CD4-positive, alpha-beta T cell treated with Interleukin-17A for 4 hours (primary cell): Measurements from ENCODE around the gene PSAPL1.

Experiments
- DNase-seq: peaks from one replicate; pipeline ENCODE4 v3.0.0-alpha.2; 2020; ENCODE audit warnings: mixed read lengths

The PSAPL1 gene

DNA sequence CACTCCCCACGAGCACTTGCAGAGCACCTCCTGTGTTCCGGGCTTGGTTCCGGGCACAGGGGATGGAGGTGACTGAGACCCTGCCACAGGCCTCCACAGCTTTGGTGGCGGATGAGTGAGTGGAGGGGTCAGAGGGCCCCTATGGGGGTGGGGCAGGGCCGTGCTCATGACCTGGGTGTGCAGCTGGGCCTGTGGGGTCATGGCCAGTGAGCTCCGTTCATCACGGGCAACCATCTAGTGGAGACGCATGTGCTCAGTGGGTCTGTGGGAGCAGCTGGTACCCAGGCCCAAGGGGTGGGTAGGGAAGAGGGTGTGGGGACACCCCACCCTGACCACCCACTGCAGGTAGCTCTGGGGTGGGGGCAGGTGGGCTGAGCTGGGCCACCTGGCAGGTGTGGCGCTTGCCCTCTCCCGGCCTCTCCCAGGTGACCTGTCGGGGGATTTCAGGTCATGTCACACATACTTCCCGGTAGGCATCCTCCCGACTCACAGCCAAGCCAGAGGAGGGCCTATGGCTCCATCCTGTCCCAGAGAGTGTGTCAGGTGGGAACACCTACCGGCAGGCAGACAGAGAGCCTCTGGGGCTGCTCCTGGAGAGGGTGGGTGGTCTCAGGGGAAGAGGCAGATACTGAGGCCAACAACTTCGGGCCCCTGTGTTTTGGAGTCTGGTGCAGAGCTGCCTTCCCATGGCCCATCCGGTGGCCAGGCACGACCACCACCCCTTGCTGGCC, 3.6 kb downstream of the PSAPL1 start:
- no peak for DNase-seq

DNA sequence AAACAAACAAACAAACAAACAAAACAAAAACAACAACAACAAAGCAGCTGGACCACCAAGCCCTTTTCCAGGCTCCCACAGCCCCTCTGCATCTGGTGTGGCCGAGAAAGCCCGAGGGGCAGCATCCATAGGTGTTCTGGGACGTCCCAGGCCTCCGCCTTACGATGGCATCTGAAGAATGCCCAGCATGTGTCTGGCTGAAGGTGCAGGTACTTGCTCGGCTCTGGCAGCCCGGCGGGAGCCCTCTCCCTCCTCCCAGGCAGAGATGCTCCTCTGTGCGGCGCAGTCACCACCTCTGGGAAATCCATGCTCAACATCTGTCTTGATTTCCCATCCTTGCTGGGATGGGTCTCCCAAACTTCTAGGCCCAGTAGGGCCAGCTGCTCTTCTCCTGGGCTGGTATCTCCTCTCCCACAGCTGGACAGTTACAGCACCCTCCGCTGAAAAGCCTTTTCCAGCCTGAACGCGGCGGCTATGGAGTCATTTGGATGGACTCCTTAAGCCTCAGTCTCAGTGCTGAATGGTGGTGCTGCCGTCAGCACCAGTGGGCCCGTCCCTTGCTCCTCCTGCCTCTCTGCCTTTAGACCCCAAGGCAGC, 4.3 kb downstream of the PSAPL1 start:
- no peak for DNase-seq

DNA sequence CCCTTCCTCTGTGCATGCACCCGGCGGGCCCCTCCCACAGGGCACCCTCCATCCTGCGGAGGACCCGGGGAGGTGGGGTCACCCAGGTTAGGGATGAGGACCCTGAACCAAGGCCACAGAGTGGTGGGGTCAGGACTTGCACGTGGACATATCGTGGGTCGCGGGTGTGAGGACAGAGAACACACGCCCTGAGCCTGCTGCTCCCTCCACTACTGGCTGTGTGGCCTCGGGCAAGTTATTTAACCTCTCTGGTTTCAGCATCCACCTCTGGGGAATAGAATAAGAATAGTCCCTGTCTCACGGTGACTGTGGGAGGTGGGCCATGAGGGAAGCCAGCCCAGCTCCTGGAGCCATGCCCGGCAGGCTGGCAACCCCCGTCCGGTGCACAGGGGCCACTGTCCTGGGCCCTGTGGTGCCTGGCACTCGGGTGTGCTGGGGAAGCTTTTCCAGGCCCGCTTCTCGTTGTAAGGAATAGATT, 5.1 kb downstream of the PSAPL1 start:
- no peak for DNase-seq

DNA sequence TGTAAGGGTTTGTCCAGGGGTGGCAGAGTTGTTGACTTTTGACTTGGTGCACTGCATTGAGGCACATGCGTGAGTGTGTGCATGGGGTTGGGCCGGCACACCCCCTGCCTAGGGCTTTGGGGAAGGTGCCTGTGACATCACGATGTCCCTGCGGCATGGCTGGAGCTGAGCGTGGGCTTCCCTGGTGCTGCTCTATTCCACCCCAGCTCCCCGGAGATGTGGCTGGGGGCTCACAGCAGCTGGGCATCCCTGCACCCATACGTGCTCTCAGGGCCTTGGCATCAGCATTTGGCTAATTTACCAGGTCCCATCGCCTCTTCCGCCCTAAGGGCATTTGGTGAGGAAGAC, 5.7 kb downstream of the PSAPL1 start:
- DNase-seq: no peak

DNA sequence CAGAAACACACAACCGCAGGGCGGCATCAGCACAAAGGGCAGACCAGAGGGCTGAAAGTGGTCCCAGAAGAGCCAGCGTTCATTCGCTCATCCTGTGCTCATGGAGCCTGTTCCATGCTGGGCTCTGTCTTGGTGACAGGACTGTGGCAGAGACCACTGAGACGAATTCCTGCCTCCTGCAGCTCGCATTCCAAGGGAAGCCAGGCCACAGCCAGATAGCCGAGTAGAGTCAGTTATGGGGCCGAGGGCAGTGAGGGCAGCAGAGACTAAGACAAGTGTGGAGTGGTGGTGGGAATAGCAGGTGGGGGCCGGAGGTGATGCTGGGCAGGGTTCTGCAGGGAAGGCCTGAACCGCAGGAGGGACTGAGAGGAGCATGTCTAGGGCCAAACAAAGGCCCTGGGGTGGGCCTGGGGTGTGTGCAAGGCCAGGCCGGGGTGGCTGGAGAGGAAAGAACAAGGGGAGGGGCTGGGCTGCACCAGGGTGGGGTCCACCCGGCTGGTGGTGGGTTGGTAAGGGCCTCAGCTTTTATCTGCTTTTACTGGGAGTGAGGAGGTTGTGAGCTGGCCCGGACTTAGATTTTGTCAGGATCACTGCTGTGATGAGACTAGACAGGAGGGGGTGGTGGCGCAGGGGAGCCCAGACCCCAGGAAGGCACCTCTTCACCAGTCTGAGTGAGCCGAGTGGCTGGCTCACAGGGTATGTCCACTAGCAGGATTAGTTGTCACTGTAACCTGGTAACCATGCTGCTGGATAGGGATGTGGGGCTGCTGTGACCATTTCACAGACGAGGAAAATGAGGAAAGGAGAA, 6.3 kb downstream of the PSAPL1 start:
- DNase-seq: no peak

DNA sequence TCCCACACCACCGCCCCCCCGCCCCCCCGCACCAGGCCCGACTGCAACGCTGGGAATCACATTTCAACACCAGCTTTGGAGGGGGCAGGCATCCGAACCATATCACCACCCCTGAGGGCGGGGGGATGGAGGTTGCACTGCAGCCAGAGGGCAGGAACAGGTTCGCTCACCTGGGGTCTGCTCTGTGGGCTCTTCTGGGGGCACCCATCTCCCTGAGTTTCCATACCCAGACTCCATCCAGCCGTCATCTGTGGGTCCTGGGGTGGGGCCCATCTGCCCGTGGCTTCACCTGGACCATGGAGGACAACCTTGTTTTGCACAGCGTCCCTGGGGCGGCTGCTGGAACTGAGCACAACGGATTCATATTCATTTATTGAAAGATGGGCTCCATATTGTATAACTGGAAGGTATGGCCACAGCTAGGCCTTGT, 6.9 kb downstream of the PSAPL1 start:
- no peak for DNase-seq

DNA sequence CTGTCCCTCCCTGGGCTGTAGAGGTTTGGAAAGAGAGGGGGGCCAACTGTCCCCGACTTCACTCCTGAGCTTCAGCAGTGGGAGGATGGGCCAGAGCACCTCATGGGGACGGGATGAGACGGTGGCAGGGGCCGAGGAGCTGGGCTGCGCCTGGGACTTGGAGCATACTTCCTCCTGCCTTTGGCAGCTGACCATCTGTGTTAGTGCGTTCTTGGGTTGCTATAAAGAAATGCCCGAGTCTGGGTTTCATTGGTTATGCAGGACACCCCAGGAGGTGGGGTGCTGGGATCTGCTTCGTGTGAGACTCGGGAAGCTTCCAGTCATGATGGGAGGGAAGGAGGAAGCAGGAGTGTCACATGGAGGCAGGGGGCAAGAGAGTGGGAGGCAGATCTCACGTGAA, 7.4 kb downstream of the PSAPL1 start:
- no peak for DNase-seq

DNA sequence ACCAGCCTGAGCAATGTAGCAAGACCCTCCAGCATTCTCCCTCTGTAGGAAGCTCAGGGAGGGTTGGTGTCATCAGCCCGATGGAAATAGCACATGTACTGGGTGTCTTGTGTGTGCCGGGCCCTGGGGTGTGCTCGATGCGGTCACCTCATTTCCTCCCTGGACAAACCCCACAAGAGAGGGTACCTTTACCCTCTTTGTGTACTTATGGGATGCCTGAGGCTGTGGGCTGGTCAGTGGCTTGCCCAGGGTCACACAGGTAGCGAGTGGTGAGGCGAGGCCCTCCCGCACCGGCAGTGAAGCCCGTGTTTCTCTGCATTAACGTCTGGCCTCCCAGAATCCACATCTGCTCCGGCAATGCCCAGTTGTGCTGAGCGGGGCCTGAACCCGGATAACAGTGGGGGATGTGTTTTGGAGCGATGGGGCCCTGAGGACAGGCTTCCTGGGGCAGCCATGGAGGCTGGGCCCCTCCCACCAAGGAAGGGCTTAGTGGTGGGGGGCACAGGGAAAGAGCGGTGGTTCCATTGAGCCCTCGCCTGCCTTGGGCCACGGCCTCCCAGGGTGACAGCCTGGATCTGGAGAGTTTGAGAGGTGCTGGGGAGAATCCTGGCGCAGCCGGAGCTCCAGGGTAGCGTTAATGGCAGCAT, 8.1 kb downstream of the PSAPL1 start:
- DNase-seq: no peak

- no peak for DNase-seq
Observed at GRCh38 chr4:7425591-7426468, 8.9 kb downstream of the PSAPL1 start.

DNA sequence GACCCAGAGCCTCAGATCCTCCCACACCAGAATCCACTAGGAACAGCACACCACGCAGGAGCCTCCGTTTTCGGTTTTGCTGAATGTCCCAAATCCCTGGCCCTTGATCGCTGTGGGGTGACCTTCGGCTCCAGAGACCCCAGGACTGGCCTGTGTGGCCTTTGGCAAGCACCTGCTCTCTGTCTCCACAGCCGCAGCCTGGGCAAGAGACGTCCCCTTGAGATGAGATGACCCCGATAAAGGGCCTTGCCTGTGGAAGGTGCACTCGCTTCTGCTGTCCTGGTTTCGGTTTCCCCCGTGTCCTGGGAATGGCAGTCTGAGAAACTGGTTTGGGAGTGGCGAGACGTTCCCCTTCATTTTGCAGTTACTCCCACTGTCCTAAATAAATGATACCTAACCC, 9.6 kb downstream of the PSAPL1 start:
- DNase-seq: no peak

DNA sequence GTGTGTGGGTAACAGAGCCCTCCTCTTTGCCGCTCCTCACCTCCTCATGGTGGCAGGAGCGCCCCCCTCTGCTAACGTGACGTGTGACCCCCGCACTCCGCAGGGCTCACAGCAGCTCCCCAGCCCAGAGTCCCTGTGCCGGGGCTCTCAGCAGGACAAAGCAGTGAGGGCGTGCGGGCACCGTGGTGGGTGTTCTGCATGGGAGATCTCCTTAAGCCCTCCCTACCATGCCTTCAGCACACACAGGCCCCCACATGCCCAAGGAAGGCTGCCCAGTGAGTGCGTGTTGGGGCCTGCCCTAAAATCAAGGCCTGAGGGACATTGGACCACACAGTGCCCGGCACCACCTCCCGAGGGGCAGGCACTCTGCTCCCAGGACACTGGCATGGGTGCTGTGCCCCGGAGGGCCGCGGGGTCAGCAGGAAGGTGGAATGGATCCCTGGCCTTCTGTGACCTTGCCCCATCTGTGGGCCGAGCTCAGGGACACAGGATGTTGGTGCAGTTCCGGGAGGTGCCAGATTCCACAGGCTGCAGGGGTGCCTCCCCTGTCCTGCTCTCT, 10.1 kb downstream of the PSAPL1 start:
- DNase-seq: no peak

GRCh38 chr4:7423801-7424552, 10.8 kb downstream of the PSAPL1 start:
- no peak for DNase-seq

DNA sequence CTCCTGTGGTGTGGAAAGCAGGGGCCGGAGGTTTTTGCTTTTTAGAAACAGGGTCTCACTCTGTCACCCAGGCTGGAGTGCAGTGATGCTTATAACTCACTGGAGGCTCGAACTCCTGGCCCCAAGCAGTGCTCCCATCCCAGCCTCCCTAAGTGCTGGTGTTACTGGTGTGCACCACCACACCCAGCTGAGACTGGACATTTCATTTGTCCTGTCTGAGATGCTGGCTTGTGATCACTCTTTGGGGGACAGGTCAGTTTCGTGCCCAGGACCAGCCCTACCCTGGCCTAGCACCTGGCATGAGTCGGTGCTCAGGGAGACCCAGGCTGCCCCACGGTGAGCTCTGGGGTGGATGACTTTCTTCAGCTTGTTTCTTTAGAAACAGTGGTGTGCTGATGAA, 11.3 kb downstream of the PSAPL1 start:
- no peak for DNase-seq

- DNase-seq: no peak
Observed at GRCh38 chr4:7422898-7423180, 11.9 kb downstream of the PSAPL1 start.

DNA sequence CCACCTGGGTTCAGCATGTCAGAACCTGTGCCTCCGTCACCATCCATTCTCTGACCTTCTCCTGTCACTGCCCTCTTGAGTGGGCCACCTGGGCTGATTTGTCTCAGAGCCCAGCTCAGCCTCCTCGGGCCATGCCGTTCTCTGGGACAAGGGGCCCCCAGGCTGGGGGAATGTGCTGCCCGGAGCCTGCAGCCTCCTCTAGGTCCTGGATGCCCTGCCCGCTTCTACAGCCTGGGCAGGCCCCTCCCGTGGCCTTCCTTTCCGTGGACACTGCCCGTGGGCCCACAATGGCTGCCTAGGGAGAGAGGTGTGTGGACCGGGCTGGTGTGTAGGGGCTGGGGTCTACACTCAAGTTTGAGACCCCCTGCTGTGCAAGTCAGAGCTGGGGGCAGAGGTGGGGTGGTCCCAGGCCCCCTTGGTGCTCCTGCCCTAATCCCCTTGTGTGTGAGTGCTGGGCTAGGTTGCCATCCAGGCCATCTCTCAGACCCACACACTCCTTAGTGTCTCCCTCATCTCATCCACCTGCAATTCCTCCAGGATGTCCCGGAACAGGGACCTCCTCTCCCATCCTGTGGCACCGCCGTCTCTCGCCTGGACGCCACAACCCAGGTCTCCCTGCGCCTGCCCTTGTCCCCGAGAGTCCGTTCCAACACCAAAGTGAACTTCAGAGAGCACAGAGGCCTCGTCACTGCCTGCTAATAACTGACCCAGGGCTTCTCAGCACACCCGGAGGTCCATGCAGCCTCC, 12.4 kb downstream of the PSAPL1 start:
- DNase-seq: no peak

- DNase-seq: no peak
Observed at GRCh38 chr4:7421356-7422150, 13.2 kb downstream of the PSAPL1 start.

DNA sequence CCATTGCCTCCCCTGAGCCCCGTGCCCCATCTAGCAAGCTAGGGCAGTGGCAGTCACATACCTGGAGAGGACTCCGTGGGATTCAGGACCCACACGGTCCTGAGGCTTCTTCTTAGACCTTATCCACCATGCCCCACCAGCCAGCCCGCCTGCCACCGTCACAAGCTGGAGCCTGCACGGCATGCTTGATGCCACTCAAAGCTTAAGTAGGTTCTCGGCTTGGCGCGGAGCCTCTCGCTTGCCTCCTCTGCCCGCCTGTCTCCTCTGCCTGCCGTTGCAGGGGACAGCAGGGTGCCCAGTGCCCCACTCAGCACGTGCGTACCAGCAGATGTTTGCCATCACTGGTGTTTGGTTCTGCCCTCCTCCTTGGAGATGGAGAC, 14.1 kb downstream of the PSAPL1 start:
- DNase-seq: no peak

DNA sequence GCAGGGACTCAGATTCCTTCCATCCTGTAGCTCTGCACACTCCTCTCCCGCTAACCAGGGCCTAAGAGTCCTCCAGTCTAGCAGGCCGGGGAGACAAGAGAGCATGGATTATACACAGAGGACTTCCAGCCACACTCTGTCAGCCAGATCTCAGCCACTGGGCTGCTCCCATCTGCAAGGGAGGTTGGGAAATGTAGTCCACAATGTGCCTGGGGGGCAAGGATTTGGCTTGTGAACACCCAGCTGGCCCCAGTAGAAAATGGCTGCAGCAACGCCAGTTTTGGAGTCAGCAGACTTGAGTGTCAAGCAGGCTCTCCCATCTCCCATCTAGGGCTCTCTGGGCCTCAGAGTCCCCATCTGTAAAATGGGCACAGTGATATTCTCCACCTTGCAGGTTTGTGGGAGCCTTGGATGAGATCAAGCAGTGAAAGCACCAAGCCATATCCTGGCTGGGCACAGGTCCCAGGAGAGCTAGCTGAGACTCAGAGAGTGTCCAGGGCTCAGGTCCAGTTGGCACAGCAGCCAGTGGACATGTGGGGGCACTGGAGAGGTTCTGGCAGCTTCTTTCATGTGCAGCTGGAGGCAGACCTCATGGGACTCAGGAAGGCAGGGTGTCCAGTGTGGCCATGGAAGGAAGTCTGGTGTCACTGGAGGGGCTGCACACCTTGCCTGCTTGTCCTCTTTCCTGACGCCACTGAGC, 14.6 kb downstream of the PSAPL1 start:
- DNase-seq: no peak
